OCI-LY1 (cell line): ENCODE data around the gene CXXC5.

ENCODE experiments used
- H2AFZ ChIP-seq: fragments of 200-600 bp; sonication (generic), shearing (Covaris generic); 2 replicates; pipeline ENCODE4 v1.6.0; 2014; ENCODE audit warnings: antibody characterized with exemption, mild to moderate bottlenecking, low read length
- H3F3A ChIP-seq: fragments of 200-600 bp; sonication (generic), shearing (Covaris generic); 2 replicates; pipeline ENCODE4 v1.6.0; 2014; ENCODE audit warnings: mild to moderate bottlenecking, antibody characterized with exemption, low read length, moderate library complexity; ENCODE audit not compliant: insufficient read depth
- H3K27ac ChIP-seq: fragments of 200-600 bp; sonication (generic); 2 replicates; pipeline ENCODE4 v1.5.1; 2014; ENCODE audit warnings: low read length, mixed run types, mild to moderate bottlenecking, low read depth; ENCODE audit not compliant: poor library complexity, severe bottlenecking
- H3K27me3 ChIP-seq: fragments of 200-600 bp; sonication (generic); 2 replicates; pipeline ENCODE4 v1.6.0; 2014; ENCODE audit warnings: antibody characterized with exemption, mild to moderate bottlenecking, low read length, moderate library complexity; ENCODE audit not compliant: insufficient read depth
- H3K36me3 ChIP-seq: fragments of 200-600 bp; sonication (generic); 2 replicates; pipeline ENCODE4 v1.6.1; 2014; ENCODE audit warnings: mild to moderate bottlenecking, antibody characterized with exemption, low read length, moderate library complexity, mixed read lengths; ENCODE audit not compliant: insufficient read depth
- H3K4me1 ChIP-seq: fragments of 200-600 bp; sonication (generic); 2 replicates; pipeline ENCODE4 v1.5.1; 2014; ENCODE audit warnings: mild to moderate bottlenecking, low read length, moderate library complexity; ENCODE audit not compliant: insufficient read depth, severe bottlenecking
- H3K4me2 ChIP-seq: fragments of 200-600 bp; sonication (generic), shearing (Covaris generic); 2 replicates; pipeline ENCODE4 v1.6.1; 2014; ENCODE audit warnings: low read length
- H3K4me3 ChIP-seq: fragments of 200-600 bp; sonication (generic); 2 replicates; pipeline ENCODE4 v1.5.1; 2014; ENCODE audit warnings: low read length, low read depth, mild to moderate bottlenecking, mixed read lengths; ENCODE audit not compliant: poor library complexity, severe bottlenecking
- H3K79me2 ChIP-seq: fragments of 200-600 bp; shearing (Covaris generic); 2 replicates; pipeline ENCODE4 v1.6.1; 2016; ENCODE audit warnings: mixed run types, low read length, mixed read lengths; ENCODE audit not compliant: insufficient read depth
- H3K9ac ChIP-seq: fragments of 200-600 bp; sonication (generic), shearing (Covaris generic); 2 replicates; pipeline ENCODE4 v1.6.1; 2014; ENCODE audit warnings: mild to moderate bottlenecking, low read length, mixed read lengths
- H3K9me2 ChIP-seq: fragments of 200-600 bp; sonication (generic), shearing (Covaris generic); 2 replicates; pipeline ENCODE4 v1.6.1; 2014; ENCODE audit warnings: low read depth, mild to moderate bottlenecking, low read length, mixed read lengths
- H3K9me3 ChIP-seq: fragments of 200-600 bp; shearing (Covaris generic); 2 replicates; pipeline ENCODE4 v1.6.1; 2014; ENCODE audit warnings: low read length, mixed read lengths
- H4K20me1 ChIP-seq: fragments of 200-600 bp; sonication (generic), shearing (Covaris generic); 2 replicates; pipeline ENCODE4 v1.6.0; 2016; ENCODE audit warnings: mild to moderate bottlenecking, low read length; ENCODE audit not compliant: insufficient read depth
- EZH2 ChIP-seq: fragments of 200-600 bp; sonication (generic), shearing (Covaris generic); IDR thresholded peaks from 2 replicates; pipeline ENCODE4 v1.8.0; 2017; ENCODE audit warnings: borderline replicate concordance, mixed run types, mild to moderate bottlenecking, antibody characterized with exemption, low read length, moderate library complexity, mixed read lengths
- TF ChIP-seq, protein P1 (sequence below): fragments of 200-600 bp; sonication (generic), shearing (Covaris generic); IDR thresholded peaks from 2 replicates; pipeline ENCODE4 v1.5.1; 2017; ENCODE audit warnings: mild to moderate bottlenecking, antibody characterized with exemption, low read length, moderate library complexity, mixed read lengths

Gene CXXC5

DNA sequence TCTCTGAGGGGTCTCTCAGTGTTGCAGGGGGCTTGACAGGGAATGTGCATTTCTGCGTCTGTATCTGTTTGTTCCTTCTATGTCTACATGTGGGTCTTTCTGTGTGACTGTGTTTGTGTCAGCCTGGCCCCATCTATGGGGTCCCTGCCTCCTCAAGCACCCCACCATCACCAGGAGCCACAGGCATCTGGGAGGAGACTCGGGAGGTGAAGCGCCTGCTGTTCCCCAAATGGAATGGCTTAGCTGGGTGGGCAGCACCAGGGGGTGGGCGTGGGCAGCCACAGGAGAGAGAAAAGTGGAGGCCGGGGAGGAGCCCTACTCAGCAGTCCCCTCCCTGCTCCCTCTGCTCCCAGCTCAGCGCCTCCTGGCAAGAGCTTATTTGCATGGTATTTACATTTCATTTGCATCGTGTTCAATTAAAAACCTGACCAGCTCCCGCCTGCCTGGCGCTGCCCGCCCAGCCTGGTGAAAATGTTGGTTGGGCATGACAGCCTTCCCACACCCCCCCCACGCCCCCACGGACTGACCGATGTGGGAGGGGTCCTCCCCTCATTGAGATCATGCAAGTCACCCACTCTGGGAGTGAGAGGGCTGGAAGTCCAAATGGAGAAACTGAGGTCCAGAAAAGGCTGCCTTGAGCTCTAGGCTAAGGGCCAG, 50.5 kb downstream of the CXXC5 start:
- no peaks in the 10 kb centered on the region for H3F3A ChIP-seq
- no peak overlapping the region; the same call in 1 of the 2 replicates for H3K4me2 ChIP-seq
- H3K9me3 ChIP-seq = no peaks in the 10 kb centered on the region
- H2AFZ ChIP-seq = no peak overlapping the region
- H3K27me3 ChIP-seq = no peaks in the 10 kb centered on the region
- peaks cover 39% of the 10 kb centered on the region for H3K4me1 ChIP-seq
- H3K36me3 ChIP-seq = no peaks in the 10 kb centered on the region
- no peak overlapping the region for H3K4me3 ChIP-seq
- TF ChIP-seq, protein P1, sequence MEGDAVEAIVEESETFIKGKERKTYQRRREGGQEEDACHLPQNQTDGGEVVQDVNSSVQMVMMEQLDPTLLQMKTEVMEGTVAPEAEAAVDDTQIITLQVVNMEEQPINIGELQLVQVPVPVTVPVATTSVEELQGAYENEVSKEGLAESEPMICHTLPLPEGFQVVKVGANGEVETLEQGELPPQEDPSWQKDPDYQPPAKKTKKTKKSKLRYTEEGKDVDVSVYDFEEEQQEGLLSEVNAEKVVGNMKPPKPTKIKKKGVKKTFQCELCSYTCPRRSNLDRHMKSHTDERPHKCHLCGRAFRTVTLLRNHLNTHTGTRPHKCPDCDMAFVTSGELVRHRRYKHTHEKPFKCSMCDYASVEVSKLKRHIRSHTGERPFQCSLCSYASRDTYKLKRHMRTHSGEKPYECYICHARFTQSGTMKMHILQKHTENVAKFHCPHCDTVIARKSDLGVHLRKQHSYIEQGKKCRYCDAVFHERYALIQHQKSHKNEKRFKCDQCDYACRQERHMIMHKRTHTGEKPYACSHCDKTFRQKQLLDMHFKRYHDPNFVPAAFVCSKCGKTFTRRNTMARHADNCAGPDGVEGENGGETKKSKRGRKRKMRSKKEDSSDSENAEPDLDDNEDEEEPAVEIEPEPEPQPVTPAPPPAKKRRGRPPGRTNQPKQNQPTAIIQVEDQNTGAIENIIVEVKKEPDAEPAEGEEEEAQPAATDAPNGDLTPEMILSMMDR = no peak
- no peak for TF ChIP-seq EZH2
- no peaks in the 10 kb centered on the region for H3K9me2 ChIP-seq
- H4K20me1 ChIP-seq = no peaks in the 10 kb centered on the region
- H3K27ac ChIP-seq = peak overlapping the region; percentile 8
- no peaks in the 10 kb centered on the region for H3K79me2 ChIP-seq
- no peak overlapping the region; the same call in 1 of the 2 replicates for H3K9ac ChIP-seq

DNA sequence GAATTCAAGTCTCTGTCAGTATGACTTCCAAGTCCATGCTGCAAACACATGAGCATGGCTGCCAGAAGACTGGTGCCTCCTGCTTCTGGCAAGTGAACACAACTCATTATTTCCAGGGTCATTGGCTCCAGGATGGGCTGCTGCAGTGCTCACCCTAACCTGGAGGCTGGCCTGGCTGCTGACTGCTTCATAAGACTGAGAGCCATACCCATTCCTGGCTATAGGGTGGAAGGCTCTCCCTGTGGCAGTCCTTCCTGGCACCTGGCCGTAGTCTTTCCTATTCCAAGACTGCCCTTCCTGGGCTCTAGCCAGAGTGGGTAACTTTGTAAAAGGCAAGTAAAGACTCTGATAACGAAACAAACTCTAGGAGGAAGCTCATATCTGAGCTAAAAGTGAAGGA, 51.2 kb downstream of the CXXC5 start:
- Histone ChIP-seq H3K9ac (no peak overlapping the region), H3K4me1 (peaks cover 39% of the 10 kb centered on the region), H3K9me3 (no peaks in the 10 kb centered on the region), H3K4me2 (no peak overlapping the region), H2AFZ (no peak overlapping the region), H4K20me1 (no peaks in the 10 kb centered on the region), H3F3A (no peaks in the 10 kb centered on the region), H3K36me3 (no peaks in the 10 kb centered on the region), H3K79me2 (no peaks in the 10 kb centered on the region), H3K4me3 (no peak overlapping the region), H3K27me3 (no peaks in the 10 kb centered on the region), H3K9me2 (no peaks in the 10 kb centered on the region), H3K27ac (peak overlapping the region; percentile 8)
- no peak for TF ChIP-seq EZH2
- TF ChIP-seq, protein P1 = no peak

DNA sequence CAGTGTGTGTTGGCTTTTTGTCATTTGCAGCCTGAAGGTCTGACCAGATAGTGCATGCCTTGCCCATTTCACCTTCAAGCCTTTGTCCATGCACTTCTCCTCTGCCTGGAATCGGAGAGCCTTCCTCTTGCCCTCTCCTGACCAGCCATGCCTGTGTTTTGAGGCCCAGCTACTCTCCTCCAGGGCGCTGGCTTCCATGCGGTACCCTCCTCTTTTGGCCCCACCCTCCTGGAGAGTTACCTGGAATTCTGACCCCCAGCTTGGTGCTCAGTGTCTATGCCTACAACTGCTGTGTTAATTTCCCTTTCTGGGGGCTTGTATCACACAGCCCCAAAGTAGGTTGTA, 52.5 kb downstream of the CXXC5 start:
- Histone ChIP-seq H3K79me2 (no peaks in the 10 kb centered on the region), H3K9me2 (no peaks in the 10 kb centered on the region), H3F3A (no peaks in the 10 kb centered on the region), H3K4me3 (no peak overlapping the region), H3K9ac (no peak overlapping the region), H3K27me3 (no peaks in the 10 kb centered on the region; the same call in 1 of the 2 replicates), H2AFZ (no peak overlapping the region), H3K4me1 (peaks cover 39% of the 10 kb centered on the region), H3K36me3 (no peaks in the 10 kb centered on the region), H3K9me3 (no peaks in the 10 kb centered on the region), H3K27ac (no peak overlapping the region), H4K20me1 (no peaks in the 10 kb centered on the region), H3K4me2 (peak overlapping the region; percentile 31)
- TF ChIP-seq, protein P1 = no peak
- TF ChIP-seq EZH2 = no peak
